Adrenal gland (tissue), 12 donors: Measurements from ENCODE around the gene LOXHD1. TPM values are rescaled to one million over a fixed set of nuclear protein-coding genes. Genes with fewer than 3 reads are reported as not detected.

ENCODE experiments used
- DNase-seq, 7 donors: peaks; one replicate each; pipeline ENCODE4 v3.0.0-alpha.2; 2019 to 2020
- H3K27ac ChIP-seq, 5 donors: fragments of 200-600 bp; sonication (generic) in 4 of 5; 1 replicate in 3 of 5; 2 replicates in 2 of 5; pipeline versions ENCODE4 v1.5.1 to v1.8.0; 2016 to 2020; ENCODE audit warnings: mild to moderate bottlenecking in 1 of 5
- H3K27me3 ChIP-seq: fragments of 200-600 bp; 2 replicates; pipeline ENCODE4 v1.8.0; 2021
- H3K36me3 ChIP-seq, 2 donors: fragments of 200-600 bp; replicated peaks in 1 of 2; 1 replicate in 1 of 2; 2 replicates in 1 of 2; pipeline versions ENCODE4 v1.5.1 to v1.8.0; 2018 to 2022
- H3K4me1 ChIP-seq, 2 donors: fragments of 200-600 bp; replicated peaks in 1 of 2; 1 replicate in 1 of 2; 2 replicates in 1 of 2; pipeline versions ENCODE4 v1.5.1 to v1.8.0; 2018 to 2021
- H3K4me3 ChIP-seq, 4 donors: fragments of 200-600 bp; sonication (generic) in 3 of 4; one replicate each; pipeline ENCODE4 v1.5.1; 2016 to 2018
- H3K9me3 ChIP-seq, 3 donors: fragments of 200-600 bp; sonication (generic) in 1 of 3; replicated peaks in 1 of 3; 1 replicate in 2 of 3; 2 replicates in 1 of 3; pipeline versions ENCODE4 v1.5.1 to v1.8.0; 2016 to 2021
- POLR2A ChIP-seq, 2 donors: fragments of 450-650 bp; IDR thresholded peaks; one replicate each; pipeline ENCODE4 v1.6.1; 2017; ENCODE audit warnings: antibody characterized with exemption in 2 of 2, mild to moderate bottlenecking in 2 of 2, moderate library complexity in 1 of 2
- WGBS, 4 donors: extraction: QIAGEN DNeasy Blood & Tissue Kit in 2 of 4; methylation state at CpG; one replicate each; pipeline versions ENCODE4 v1.1.5 to v1.1.7; 2013 to 2017; 5-methylcytosine and 5-hydroxymethylcytosine counted together
- intact Hi-C, 2 donors: fragments of 100-400 bp; cut with DNase I; formaldehyde crosslinking; loops; one replicate each; pipeline versions ENCODE4 v1.14.1 to v1.15.0; 2022 to 2023
- polyA plus RNA-seq, 3 donors: library from polyadenylated mRNA; stranded (reverse); fragments of 200-250 nt in 2 of 3; fragments of 350-450 nt in 1 of 3; fragmentation: Illumina TruSeq in 1 of 3; extraction: RNeasy Lipid Tissue Mini Kit (QIAGEN cat#74804) in 1 of 3; gene quantifications; one replicate each; pipeline ENCODE4 v1.2.3, GENCODE V29; 2013 to 2014
- total RNA-seq, 9 donors: library from RNA; depleted of rRNA in 4 of 9; stranded (reverse); fragments of >200 nt in 4 of 9; fragments of 120-200 nt in 1 of 9; fragmentation: NEBNext Ultra II Directional in 1 of 9; extraction: Animal tissue kit (Norgen Biotek cat#: 25700) in 1 of 9; gene quantifications; one replicate each; pipeline versions ENCODE4 v1.1.0 to v1.2.4, GENCODE V29; 2013 to 2023
- TF ChIP-seq, protein P1 (sequence below), 6 experiments: fragments of 450-650 bp in 4 of 6; fragments of 200-600 bp in 2 of 6; sonication (generic) in 1 of 6; IDR thresholded peaks; 1 replicate in 5 of 6; 2 replicates in 1 of 6; pipeline versions ENCODE4 v1.5.1 to v1.8.0; 2016 to 2021; ENCODE audit warnings: antibody characterized with exemption in 6 of 6, mild to moderate bottlenecking in 2 of 6, moderate library complexity in 1 of 6
- donor health status: healthy with polysubstance abuse.
- donor health status: Bipolar disorder and iron deficiency.
- donor health status: DM: yes; HTN: yes; CAD: no.
- donor health status: DM: no; HTN: no; CAD: no.
- donor health status: DM: no; HTN: no; CAD: no.
- donor health status: DM: yes; HTN: yes; CAD: no.

LOXHD1 gene
- total and polyA plus RNA-seq, 12 donors: 0.08 to 0.30 (median 0.16) TPM; not detected in 7

DNA sequence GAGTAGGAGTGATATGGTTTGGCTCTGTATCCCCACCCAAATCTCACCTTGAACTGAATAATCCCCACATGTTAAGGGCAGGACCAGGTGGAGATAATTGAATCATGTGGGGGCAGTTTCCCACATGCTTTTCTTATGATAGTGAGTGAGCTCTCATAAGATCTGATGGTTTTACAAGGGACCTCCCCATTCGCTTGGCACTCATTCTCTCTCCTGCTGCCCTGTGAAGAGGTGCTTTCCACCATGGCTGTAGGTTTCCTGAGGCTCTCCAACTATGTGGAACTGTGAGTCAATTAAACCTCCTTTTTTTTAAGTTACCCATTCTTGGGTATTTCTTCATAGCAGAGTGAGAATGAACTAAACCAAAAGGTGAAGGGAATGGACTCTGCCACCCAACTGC, 207.5 kb downstream of the LOXHD1 start:
- no peak overlapping the region for H3K4me3 ChIP-seq
- H3K27ac ChIP-seq: no peak overlapping the region
- TF ChIP-seq POLR2A (IDR thresholded peaks at IDR 0.05): no peak
- TF ChIP-seq, protein P1, sequence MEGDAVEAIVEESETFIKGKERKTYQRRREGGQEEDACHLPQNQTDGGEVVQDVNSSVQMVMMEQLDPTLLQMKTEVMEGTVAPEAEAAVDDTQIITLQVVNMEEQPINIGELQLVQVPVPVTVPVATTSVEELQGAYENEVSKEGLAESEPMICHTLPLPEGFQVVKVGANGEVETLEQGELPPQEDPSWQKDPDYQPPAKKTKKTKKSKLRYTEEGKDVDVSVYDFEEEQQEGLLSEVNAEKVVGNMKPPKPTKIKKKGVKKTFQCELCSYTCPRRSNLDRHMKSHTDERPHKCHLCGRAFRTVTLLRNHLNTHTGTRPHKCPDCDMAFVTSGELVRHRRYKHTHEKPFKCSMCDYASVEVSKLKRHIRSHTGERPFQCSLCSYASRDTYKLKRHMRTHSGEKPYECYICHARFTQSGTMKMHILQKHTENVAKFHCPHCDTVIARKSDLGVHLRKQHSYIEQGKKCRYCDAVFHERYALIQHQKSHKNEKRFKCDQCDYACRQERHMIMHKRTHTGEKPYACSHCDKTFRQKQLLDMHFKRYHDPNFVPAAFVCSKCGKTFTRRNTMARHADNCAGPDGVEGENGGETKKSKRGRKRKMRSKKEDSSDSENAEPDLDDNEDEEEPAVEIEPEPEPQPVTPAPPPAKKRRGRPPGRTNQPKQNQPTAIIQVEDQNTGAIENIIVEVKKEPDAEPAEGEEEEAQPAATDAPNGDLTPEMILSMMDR (IDR thresholded peaks at IDR 0.05): no peak
- intact Hi-C loops: no loop called here
- no peaks in the 10 kb centered on the region for H3K36me3 ChIP-seq
- H3K9me3 ChIP-seq: no peaks in the 10 kb centered on the region
- H3K4me1 ChIP-seq: no peaks in the 10 kb centered on the region
- 0% methylated on average over 1 of the region's 1 CpG; no CpG with 5 or more reads in 1 of the 4 donors for WGBS, 4 donors
- no peak for DNase-seq
- H3K27me3 ChIP-seq: no peaks in the 10 kb centered on the region

DNA sequence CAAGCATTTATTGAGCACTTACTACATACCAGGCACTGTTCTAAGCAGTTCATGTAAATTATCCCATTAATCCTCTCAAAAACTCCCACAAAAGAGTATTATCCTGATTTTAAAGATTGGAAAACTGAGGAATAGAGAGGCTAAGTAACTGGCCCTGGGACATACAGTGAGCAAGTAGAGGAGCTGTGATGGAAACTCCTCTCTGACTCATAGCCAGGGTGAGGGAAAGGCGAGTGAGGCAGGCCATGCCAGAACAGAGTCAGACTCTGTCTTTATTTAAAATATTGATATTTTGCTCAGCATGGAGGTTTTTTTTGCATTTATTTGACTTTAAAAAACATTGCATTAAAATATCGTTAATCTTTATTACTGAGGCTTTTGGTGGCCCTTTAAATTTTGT, 208.0 kb downstream of the LOXHD1 start:
- H3K27me3 ChIP-seq: no peaks in the 10 kb centered on the region
- WGBS, 4 donors: 82 to 96% (median 93%) methylated on average over 2 of the region's 2 CpGs
- intact Hi-C loops: no loop called here
- no peak overlapping the region for H3K4me3 ChIP-seq
- H3K9me3 ChIP-seq: no peaks in the 10 kb centered on the region
- H3K27ac ChIP-seq: no peak overlapping the region
- no peaks in the 10 kb centered on the region for H3K4me1 ChIP-seq
- no peaks in the 10 kb centered on the region for H3K36me3 ChIP-seq
- DNase-seq: no peak
- no peak for TF ChIP-seq POLR2A (IDR thresholded peaks at IDR 0.05)
- TF ChIP-seq, protein P1 (IDR thresholded peaks at IDR 0.05): no peak

DNA sequence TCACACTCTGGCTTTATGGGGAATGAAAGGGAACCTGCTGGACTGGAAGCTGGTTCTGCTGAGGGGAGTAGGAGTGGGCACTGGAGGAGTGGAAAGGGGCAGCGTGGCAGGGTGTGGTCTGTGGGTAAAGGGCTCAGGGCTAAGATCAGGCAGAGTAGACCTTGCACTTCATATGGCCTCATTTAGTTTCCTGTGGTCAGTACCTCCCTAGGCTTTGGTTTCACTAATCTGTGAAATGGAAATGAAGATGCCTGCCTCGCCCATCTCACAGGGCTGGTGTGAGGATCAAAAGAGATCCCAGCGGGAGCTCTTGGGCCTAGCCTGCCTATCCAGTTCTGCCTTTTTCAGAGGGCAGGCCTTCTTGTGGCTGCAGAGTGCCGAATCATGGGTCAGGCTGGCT, 208.7 kb downstream of the LOXHD1 start:
- Histone ChIP-seq H3K9me3 (no peaks in the 10 kb centered on the region), H3K4me1 (no peaks in the 10 kb centered on the region), H3K4me3 (no peak overlapping the region), H3K36me3 (no peaks in the 10 kb centered on the region), H3K27ac (no peak overlapping the region), H3K27me3 (no peaks in the 10 kb centered on the region)
- DNase-seq: no peak
- intact Hi-C loops: no loop called here
- TF ChIP-seq, protein P1 (IDR thresholded peaks at IDR 0.05): no peak
- no peak for TF ChIP-seq POLR2A (IDR thresholded peaks at IDR 0.05)
- 62 to 87% (median 76%) methylated on average over 2 to 4 of the region's 4 CpGs for WGBS, 4 donors

DNA sequence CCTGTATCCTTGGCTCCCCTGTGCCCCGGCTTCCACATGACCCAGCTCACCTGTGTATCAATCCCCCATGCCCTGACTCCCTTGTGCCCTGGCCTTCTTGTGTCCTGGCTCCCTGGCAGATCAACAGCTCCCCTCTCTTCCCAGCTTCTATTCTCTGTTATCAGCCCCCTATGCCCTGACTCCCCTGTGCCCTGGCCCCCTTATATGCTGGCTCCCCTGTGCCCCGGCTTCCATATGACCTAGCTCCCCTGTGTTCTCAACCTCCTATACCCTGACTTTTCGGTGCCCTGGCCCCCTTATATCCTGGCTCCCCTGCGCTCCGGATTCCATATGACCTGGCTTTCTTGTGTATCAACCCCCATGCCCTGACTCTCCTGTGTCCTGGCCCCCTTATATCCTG, 209.2 kb downstream of the LOXHD1 start:
- no peak for TF ChIP-seq POLR2A (IDR thresholded peaks at IDR 0.05)
- TF ChIP-seq, protein P1 (IDR thresholded peaks at IDR 0.05): no peak
- WGBS, 4 donors: 81 to 94% (median 93%) methylated on average over 5 of the region's 5 CpGs
- DNase-seq: no peak
- intact Hi-C loops: no loop called here
- Histone ChIP-seq H3K4me3 (no peak overlapping the region), H3K4me1 (no peaks in the 10 kb centered on the region), H3K27me3 (no peaks in the 10 kb centered on the region), H3K9me3 (no peaks in the 10 kb centered on the region), H3K27ac (no peak overlapping the region), H3K36me3 (no peaks in the 10 kb centered on the region)
